Upper lobe of right lung (tissue), 1 donor: Measurements from ENCODE around the gene RSL1D1. TPM values are rescaled to one million over a fixed set of nuclear protein-coding genes. Genes with fewer than 3 reads are reported as not detected.

ENCODE experiments used
- ATAC-seq: fragments of 200-7000 bp; cut with Tn5 transposase; one replicate; pipeline ENCODE4 v1.9.1; 2020; ENCODE audit warnings: mild to moderate bottlenecking, moderate library complexity
- DNase-seq: peaks from one replicate; pipeline ENCODE4 v3.0.0-alpha.2; 2020
- H3K27ac ChIP-seq: fragments of 200-600 bp; one replicate; pipeline ENCODE4 v1.8.0; 2022
- H3K27me3 ChIP-seq: fragments of 200-600 bp; one replicate; pipeline ENCODE4 v1.8.0; 2022; ENCODE audit warnings: mild to moderate bottlenecking
- H3K36me3 ChIP-seq: fragments of 200-600 bp; one replicate; pipeline ENCODE4 v1.8.0; 2022
- H3K4me1 ChIP-seq: fragments of 200-600 bp; one replicate; pipeline ENCODE4 v1.8.0; 2022
- H3K4me3 ChIP-seq: fragments of 200-600 bp; one replicate; pipeline ENCODE4 v1.8.0; 2022; ENCODE audit warnings: mild to moderate bottlenecking
- H3K9me3 ChIP-seq: fragments of 200-600 bp; one replicate; pipeline ENCODE4 v1.8.0; 2022
- intact Hi-C: fragments of 100-400 bp; cut with DNase I; formaldehyde crosslinking; loops from one replicate; pipeline ENCODE4 v1.11.0; 2022
- long read RNA-seq: library from polyadenylated mRNA; unstranded; transcript quantifications from one replicate; pipeline ENCODE4 v2.0.0, GENCODE V29; 2021
- total RNA-seq: library from RNA; stranded (reverse); fragmentation: NEBNext Ultra II Directional; extraction: Animal tissue kit (Norgen Biotek cat#: 25700); gene quantifications from one replicate; pipeline ENCODE4 v1.2.1, GENCODE V29; 2021
- TF ChIP-seq, protein P1 (sequence below): fragments of 200-600 bp; IDR thresholded peaks from one replicate; pipeline ENCODE4 v1.8.0; 2022; ENCODE audit warnings: antibody characterized with exemption
- donor health status: DM: no; HTN: yes; CAD: no; lungs with severe emphysema.

The RSL1D1 gene
- total RNA-seq, result 117 TPM
- long read RNA-seq, full-length matches to known transcripts, result 180 of 199 reads
- long read RNA-seq, partial matches to known transcripts, result 9 of 199 reads
- long read RNA-seq, other reads (novel, unspliced or antisense), result 10 of 199 reads

DNA sequence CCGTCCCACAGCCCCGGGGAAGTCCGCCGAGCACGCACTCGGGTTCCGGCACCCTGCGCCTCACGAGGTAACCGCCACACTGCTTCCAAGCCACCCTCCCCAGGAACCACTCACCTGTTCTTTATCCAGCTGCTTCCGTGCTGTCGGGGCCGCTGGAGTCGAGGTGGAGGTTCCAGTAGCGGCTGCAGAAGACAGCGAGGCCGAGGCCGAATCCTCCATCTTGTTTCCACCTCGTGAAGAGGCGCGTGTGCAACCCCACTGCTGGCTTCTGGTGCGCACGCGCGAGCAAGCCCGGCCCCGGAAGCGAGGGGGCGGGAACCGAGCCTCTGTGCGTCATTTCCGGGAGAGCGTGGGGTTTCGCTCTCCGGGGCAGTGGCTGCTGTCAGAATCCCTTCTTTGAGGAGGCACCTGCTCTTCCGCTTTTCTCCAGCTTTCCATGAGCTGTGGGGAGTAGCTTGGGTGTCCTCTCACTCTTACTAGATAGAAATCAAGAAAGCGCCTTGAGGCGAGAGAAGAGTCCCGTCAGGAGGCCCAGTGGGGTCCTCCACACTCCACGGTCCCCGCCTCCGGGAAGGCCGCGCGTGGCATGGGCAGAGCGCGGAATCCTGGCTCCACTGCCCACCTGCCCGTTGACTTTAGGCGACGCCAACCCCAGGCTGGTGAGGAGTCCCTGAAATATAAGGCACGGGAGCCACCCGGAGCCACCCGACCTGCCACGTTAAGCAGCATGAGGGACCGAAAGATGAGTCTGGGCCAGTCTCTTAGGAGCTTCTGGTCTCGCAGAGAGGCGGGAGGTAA is at the start of gene RSL1D1:
Gene RSL1D1 (minus strand): TSS at position 249 of the 798 bp plus-strand sequence. CDS start 30 bp downstream, at position 219.
- intact Hi-C loops, result no loop called here
- H3K27me3 ChIP-seq, result no peaks in the 10 kb centered on the region
- TF ChIP-seq, protein P1, sequence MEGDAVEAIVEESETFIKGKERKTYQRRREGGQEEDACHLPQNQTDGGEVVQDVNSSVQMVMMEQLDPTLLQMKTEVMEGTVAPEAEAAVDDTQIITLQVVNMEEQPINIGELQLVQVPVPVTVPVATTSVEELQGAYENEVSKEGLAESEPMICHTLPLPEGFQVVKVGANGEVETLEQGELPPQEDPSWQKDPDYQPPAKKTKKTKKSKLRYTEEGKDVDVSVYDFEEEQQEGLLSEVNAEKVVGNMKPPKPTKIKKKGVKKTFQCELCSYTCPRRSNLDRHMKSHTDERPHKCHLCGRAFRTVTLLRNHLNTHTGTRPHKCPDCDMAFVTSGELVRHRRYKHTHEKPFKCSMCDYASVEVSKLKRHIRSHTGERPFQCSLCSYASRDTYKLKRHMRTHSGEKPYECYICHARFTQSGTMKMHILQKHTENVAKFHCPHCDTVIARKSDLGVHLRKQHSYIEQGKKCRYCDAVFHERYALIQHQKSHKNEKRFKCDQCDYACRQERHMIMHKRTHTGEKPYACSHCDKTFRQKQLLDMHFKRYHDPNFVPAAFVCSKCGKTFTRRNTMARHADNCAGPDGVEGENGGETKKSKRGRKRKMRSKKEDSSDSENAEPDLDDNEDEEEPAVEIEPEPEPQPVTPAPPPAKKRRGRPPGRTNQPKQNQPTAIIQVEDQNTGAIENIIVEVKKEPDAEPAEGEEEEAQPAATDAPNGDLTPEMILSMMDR, result no peak
- peaks cover 31% of the 10 kb centered on the region for H3K36me3 ChIP-seq
- peak; percentile 94 for DNase-seq
- H3K4me1 ChIP-seq, result peaks cover 27% of the 10 kb centered on the region
- ATAC-seq, result peak; percentile 98
- peak within 1 kb of the TSS; percentile 91 for H3K27ac ChIP-seq
- peak within 1 kb of the TSS; percentile 90 for H3K4me3 ChIP-seq
- no peaks in the 10 kb centered on the region for H3K9me3 ChIP-seq

DNA sequence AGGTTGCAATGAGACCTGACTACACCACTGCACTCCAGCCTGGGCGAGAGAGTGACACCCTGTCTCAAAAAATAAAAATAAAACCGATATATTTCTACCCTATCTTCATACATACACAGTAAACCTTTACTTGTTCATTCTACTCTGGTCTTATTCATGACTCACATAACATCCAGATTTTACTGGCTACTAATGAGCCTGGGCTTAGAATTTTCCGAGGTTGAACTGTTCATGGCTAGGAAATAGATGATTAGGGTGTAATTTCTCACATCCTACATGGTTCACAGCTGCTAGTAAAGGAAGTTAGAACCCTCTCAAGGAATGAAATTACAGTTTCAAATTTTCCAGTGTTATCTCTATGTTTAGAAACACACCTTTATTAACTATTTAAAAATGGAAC is 49.7 kb upstream of the RSL1D1 start:
- intact Hi-C loops, result no loop called here
- H3K9me3 ChIP-seq, result no peaks in the 10 kb centered on the region
- no peak for DNase-seq

DNA sequence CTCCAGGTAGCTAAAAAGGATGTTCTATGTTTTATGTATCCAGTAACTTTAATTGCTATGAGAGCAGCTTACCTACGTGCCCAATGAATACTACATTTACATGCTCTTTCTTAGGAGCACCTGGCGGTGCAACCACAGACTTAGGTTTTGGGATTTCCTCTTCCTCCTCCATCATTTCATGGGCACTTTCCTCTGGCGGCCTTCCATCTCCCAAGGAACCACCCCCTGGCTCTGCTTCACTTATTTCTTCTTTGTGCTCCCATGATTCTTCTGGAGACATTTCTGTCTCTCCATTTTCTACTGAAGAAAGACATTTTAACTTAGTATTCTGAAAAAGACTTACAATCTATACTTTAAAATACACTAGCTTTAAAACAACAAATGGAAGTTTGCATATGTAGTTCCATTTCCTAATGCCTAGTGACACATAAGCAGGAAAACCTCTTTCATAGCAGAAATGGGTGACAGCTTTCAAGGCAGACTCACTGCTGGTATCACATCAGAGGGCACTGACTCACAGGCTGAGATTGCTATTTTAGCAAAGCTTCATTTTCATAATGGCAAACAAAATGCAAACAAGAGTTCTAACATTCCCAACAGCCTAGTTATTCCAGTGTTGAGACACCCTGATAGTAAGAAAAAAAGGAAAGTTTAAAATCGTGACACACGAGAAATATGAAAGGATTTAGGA is 45.3 kb upstream of the RSL1D1 start:
- Histone ChIP-seq H3K27me3 (no peaks in the 10 kb centered on the region), H3K27ac (no peak overlapping the region), H3K9me3 (no peaks in the 10 kb centered on the region), H3K36me3 (peaks cover 43% of the 10 kb centered on the region), H3K4me3 (no peak overlapping the region), H3K4me1 (peaks cover 19% of the 10 kb centered on the region)
- TF ChIP-seq, protein P1, result no peak
- DNase-seq, result no peak
- intact Hi-C loops, result no loop called here
- no peak for ATAC-seq

More for the DNA sequence above, 49.7 kb upstream of the RSL1D1 start:
- no peak overlapping the region for H3K27ac ChIP-seq
- no peak for ATAC-seq
- peaks cover 21% of the 10 kb centered on the region for H3K4me1 ChIP-seq
- H3K27me3 ChIP-seq, result no peaks in the 10 kb centered on the region
- H3K4me3 ChIP-seq, result no peak overlapping the region
- TF ChIP-seq, protein P1, result no peak
- H3K36me3 ChIP-seq, result peaks cover 11% of the 10 kb centered on the region

DNA sequence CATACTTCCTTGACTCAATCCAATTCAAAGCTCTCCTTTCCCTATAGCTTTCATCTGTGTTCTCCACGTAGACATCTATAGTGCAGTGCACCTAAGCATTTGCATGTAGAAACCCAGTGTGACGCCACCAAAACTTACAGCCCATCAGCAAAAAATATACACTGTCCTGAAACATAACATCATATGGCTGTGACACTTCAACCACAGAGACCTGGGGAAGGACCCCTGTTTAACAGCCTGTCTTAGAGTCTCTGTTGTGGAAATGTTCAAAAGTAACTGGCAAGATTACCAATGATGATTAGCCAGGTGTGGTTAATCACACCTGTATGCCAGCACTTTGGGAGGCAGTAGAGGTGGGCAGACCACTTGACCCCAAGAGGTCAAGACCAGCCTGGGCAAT is 42.2 kb upstream of the RSL1D1 start:
- Histone ChIP-seq H3K36me3 (peaks cover 70% of the 10 kb centered on the region), H3K4me3 (no peak overlapping the region), H3K9me3 (no peaks in the 10 kb centered on the region), H3K4me1 (no peaks in the 10 kb centered on the region), H3K27me3 (no peaks in the 10 kb centered on the region), H3K27ac (no peak overlapping the region)
- intact Hi-C loops, result no loop called here
- DNase-seq (no peak), ATAC-seq (no peak)
- TF ChIP-seq, protein P1, result no peak

DNA sequence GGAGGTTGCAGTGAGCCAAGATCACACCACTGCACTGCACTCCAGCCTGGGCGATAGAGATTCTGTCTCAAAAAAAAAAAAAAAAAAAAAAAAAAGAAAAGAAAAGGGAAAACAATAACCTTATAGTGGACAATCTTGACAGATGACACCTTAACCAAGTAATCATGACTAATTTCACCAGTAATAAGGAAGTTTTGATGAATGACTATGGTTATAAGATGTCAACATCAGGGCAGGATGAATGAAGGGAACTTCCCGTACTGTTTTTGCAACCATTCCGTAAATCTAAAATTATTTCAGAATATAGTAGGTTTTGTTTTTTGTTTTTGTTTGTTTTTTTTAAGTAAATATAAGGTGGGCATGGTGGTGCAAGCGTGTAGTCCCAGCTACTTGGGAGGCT is 41.4 kb upstream of the RSL1D1 start:
- Histone ChIP-seq H3K9me3 (no peaks in the 10 kb centered on the region), H3K4me3 (no peak overlapping the region), H3K4me1 (no peaks in the 10 kb centered on the region), H3K27ac (no peak overlapping the region), H3K36me3 (peaks cover 78% of the 10 kb centered on the region), H3K27me3 (no peaks in the 10 kb centered on the region)
- TF ChIP-seq, protein P1, result no peak
- intact Hi-C loops, result no loop called here
- ATAC-seq, result no peak
- DNase-seq, result no peak
